HG02623 (cell line): ENCODE measurements around the gene TRIM37.
"Not testable (repeated sequence)": the region's sequence is repeated elsewhere in the genome, so short reads cannot be mapped to it uniquely, and the experiment has no call there.

Experiments used
- ATAC-seq: cut with Tn5 transposase; IDR thresholded peaks from one replicate; pipeline ENCODE4 v1.9.1; 2021; ENCODE audit warnings: moderate library complexity; ENCODE audit not compliant: unreplicated experiment

The TRIM37 gene

GRCh38 chr17:58956997-58957724 lies 149.5 kb downstream of the TRIM37 start:
- ATAC-seq = no peak

- ATAC-seq = not testable (repeated sequence)
Observed at GRCh38 chr17:58954358-58954757, 152.3 kb downstream of the TRIM37 start.

DNA sequence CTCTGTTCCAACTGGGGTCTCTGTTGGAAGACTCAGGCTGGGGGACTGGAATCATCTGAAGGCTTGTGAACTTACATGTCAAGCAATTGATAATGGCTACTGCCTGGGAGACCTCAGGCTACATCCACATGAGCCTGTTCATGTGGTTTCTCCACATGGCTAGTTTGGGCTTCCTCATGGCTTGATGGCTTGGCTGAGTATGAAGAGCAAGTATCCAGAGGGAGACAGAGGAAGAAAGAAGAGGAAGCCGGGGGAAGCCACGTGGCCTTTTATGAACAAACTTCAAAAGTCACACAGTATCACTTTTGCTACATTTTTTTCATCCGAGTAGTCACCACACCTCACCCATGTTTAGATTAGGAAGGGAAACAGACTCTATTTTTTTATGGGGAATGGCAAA lies 158.9 kb downstream of the TRIM37 start:
- no peak for ATAC-seq

GRCh38 chr17:58947411-58947810 lies 159.3 kb downstream of the TRIM37 start:
- ATAC-seq = no peak

- ATAC-seq = no peak
Observed at GRCh38 chr17:58944166-58944565, 162.5 kb downstream of the TRIM37 start.

GRCh38 chr17:58936295-58936694 lies 170.4 kb downstream of the TRIM37 start:
- no peak for ATAC-seq

DNA sequence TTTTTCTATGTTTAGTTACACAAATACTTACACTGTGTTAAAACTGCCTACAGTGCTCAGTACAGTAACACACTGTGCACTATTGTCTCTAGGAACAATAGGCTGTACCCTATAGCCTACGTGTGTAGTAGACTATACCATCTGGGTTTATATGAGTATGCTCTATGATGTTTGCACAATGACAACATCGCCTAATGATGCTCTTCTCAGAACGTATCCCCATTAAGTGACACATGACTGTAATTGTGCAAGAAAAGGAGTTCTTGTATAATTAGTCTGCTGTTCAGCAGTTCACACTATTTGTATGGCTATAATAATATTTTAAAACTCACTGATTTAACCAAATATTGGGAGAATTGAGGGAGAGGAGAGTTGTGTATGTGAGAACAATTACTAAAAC lies 173.7 kb downstream of the TRIM37 start:
- ATAC-seq = no peak
